ENCODE results near the gene NINL.

DNA sequence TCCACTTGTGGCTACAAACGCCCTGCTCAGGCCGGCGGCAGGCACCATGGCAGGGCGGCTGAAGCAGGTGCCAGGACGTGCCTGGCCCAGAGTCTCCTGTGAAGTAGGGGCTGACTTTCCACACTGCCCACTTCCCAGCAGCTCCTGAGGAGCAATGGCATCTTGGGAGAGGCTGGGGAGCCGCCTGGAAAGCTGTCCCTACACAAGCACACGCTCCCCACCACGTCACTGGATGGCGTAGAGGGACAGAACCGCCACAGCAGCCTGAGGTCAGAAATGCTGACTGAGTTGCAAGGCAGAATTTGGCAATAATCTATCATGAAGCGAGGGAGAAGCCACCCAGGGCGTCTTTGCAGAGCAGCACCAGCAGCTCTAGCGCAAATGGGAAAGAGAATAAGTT is 86.3 kb downstream of the NINL start:
- TF ChIP-seq, protein P1, sequence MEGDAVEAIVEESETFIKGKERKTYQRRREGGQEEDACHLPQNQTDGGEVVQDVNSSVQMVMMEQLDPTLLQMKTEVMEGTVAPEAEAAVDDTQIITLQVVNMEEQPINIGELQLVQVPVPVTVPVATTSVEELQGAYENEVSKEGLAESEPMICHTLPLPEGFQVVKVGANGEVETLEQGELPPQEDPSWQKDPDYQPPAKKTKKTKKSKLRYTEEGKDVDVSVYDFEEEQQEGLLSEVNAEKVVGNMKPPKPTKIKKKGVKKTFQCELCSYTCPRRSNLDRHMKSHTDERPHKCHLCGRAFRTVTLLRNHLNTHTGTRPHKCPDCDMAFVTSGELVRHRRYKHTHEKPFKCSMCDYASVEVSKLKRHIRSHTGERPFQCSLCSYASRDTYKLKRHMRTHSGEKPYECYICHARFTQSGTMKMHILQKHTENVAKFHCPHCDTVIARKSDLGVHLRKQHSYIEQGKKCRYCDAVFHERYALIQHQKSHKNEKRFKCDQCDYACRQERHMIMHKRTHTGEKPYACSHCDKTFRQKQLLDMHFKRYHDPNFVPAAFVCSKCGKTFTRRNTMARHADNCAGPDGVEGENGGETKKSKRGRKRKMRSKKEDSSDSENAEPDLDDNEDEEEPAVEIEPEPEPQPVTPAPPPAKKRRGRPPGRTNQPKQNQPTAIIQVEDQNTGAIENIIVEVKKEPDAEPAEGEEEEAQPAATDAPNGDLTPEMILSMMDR (optimal IDR thresholded peaks at IDR 0.05 in 1 of 3, IDR thresholded peaks at IDR 0.05 in 1 of 3, conservative IDR thresholded peaks at IDR 0.05 in 1 of 3; ENCODE audit: extremely low read depth in 1 of 3, insufficient read depth in 2 of 3, low read length in 3 of 3) = no peak
- TF ChIP-seq EZH2 (IDR thresholded peaks at IDR 0.05; ENCODE audit: low read length) = no peak
